H4 (cell line): Measurements from ENCODE around the gene APBA3. TPM values are rescaled to one million over a fixed set of nuclear protein-coding genes. Genes with fewer than 3 reads are reported as not detected.
A peak's percentile ranks its signal among the peaks of the same experiment; 100 is the strongest.

ENCODE experiments used
- DNase-seq: peaks from one replicate; pipeline ENCODE4 v3.0.0-alpha.2; 2015; ENCODE audit warnings: low spot score
- total RNA-seq: library from RNA; depleted of rRNA; stranded (reverse); fragments of >200 nt; shearing (Covaris generic); gene quantifications from 2 replicates; pipeline ENCODE4 v1.2.3, GENCODE V29; 2014

The APBA3 gene
- total RNA-seq, 1 experiment from 2014 or later: 11.4 TPM

DNA sequence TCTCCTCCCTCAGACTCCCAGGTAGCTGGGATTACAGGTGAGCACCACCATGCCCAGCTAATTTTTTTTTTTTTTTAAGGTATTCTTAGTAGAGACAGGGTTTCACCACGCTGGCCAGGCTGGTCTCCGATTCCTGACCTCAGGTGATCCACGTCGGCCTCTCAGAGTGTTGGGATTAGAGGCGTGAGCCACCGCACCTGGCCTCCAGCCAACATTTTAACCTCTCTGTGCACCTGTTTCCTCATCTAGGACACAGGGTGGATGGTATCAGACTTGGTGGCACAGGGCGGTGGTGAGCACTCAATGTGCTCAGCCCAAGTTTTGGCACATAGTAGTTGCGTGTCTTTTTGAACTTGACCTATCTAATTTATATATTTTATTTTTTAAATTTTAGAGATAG lies 12.5 kb downstream of the APBA3 start:
- DNase-seq: no peak

DNA sequence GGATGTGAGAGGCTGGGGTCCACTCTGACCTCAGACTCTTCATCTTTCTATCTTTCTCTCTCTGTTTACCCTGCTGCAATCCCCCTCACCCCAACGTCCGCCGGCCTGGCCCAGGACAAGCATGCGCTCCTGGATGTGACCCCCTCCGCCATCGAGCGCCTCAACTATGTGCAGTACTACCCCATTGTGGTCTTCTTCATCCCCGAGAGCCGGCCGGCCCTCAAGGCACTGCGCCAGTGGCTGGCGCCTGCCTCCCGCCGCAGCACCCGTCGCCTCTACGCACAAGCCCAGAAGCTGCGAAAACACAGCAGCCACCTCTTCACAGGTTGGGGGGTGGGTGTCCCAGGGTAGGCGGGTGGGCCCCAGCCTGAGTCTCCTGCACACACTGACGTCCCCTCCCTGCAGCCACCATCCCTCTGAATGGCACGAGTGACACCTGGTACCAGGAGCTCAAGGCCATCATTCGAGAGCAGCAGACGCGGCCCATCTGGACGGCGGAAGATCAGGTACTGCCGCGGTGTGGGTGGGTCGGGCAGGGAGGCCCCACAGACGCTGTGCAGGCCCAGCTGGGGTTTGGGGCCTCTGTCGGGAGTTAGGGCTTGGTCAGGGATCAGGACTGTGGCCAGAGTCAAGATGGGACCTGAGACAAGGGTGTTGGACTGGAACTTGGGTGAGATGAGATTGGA lies 15.0 kb downstream of the APBA3 start:
- DNase-seq: no peak

DNA sequence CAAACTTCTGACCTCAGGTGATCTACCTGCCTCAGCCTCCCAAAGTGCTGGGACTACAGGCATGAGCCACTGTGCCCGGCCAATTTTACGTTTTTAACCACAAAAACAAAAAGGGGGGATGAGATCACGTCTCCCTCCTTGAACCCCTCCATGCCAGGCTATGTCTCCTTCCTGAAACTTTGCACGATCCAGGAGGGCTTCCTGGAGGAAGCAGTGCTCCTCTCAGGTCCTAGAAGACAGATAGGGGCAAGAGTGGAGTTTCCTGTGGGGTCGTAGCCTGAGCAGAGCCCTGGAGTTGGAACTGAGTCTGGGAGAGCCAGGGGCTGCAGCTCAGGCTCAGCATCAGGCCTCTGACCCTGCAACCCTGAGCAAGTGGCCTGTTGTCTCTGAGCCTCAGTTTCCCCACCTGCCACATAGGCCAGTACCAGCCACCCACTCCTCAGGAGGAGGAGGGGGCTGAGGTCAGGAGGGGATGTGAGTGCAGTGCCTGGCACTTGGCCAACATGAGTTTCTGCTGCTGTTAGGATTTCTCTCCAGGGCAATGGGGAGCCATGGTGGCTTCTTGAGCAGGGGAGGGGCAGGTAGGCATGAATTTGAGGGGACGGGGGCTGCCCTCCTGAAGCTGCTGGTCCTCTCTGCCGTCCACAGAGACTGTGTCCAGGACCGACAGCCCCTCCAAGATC lies 16.0 kb downstream of the APBA3 start:
- no peak for DNase-seq

DNA sequence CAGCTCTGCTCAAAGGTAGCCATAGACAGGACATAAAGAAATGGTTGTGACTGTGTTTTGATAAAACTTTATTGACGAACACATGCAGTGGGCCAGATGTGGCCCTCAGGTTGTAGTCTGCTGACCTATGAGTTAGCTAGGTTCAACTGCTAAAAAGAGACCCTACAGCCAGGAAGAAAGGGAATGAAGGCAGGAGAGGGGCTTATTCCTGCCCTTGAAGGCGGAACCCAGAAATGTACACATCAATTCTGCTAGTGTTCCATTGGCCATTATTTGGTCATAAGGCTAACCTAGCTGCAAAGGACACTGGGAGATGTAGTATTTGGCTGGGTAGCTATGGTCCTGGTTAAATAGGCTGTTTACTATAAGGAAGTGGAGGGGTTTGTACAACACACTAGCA lies 18.0 kb downstream of the APBA3 start:
- DNase-seq: no peak

DNA sequence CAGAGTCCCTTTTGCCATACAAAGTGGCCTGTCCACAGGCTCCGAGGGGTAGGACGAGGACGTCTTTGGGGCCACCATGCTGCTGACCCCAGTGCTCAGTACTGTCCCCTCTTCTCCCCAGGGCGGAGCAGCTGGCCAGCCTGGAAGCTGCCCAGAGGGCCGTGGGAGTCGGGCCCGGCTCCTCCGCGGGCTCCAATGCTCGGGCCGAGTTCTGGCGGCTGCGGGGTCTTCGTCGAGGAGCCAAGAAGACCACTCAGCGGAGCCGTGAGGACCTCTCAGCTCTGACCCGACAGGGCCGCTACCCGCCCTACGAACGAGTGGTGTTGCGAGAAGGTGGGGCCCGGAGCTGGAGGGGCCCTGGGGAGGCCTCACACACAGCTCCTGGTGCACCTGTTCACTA lies 21.1 kb downstream of the APBA3 start:
- no peak for DNase-seq

DNA sequence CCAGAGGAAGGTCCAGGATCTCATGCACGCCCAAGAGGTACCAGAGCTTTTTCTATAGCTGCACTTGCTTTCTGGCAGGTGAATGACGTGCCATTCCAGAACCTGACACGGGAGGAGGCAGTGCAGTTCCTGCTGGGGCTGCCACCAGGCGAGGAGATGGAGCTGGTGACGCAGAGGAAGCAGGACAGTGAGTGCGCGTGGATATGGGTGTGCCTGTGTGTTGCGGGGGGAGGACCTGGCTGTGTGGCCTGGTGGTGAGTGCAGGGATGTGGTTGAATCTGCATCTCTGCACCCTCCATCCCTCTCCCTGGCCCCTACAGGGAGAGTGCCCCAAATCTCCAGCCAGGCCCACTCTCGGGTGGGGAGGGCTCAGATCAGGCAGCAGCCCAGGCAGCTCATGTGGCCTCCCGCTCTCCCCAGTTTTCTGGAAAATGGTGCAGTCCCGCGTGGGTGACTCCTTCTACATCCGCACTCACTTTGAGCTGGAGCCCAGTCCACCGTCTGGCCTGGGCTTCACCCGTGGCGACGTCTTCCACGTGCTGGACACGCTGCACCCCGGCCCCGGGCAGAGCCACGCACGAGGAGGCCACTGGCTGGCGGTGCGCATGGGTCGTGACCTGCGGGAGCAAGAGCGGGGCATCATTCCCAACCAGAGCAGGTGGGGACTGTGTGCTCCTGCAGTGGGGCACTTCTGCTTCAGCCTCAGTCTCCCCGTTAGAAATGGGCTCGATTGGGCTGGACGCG lies 22.8 kb downstream of the APBA3 start:
- no peak for DNase-seq

DNA sequence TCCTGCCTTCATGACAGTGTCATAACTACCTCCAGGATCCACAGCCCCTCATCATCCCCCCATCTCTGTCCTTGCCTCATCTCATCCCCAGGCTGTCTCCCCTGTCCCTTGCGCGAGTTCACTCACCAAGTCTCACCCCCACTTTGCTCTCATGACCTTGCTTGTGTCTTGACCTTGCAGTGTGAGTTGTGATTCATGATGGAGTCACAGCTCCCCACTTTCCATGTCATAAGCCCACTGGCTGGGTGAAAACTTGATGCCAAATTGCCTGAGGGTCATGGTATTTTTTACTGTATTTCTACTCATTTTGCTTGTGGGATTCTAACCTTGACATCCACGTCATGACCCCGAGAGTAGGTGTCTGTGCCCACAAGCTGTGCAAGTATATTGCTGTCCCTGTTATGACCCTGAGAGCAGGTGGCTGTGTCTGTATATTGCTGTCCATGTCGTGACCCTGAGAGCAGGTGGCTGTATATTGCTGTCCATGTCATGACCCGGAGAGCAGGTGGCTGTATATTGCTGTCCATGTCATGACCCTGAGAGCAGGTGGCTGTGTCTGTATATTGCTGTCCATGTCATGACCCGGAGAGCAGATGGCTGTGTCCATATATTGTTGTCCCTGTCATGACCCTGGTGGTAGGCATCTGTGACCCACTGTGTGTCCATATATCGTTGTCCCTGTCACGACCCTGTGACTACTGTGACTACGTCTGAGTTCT lies 23.8 kb downstream of the APBA3 start:
- no peak for DNase-seq

DNA sequence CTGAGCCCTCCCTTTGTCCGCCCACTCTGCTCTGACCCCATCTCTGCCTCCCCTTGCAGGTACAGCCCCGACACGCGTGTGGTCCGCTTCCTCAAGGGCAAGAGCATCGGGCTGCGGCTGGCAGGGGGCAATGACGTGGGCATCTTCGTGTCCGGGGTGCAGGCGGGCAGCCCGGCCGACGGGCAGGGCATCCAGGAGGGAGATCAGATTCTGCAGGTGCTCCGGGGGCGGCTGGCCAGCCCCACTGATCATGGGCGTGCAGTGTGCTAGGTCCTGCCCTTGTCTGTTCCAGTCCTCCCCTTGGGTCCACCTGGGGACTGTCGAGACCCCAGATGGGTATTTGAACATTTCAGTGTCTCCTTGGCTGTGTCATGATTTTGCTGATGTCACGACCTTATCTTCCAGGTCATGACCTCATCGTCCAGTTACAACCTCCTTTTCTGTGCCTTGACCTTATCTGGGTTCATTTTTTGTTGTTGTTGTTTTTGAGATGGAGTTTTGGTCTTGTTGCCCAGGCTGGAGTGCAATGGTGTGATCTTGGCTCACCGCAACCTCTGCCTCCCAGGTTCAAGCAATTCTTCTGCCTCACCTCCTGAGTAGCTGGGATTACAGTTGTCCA lies 25.3 kb downstream of the APBA3 start:
- no peak for DNase-seq

DNA sequence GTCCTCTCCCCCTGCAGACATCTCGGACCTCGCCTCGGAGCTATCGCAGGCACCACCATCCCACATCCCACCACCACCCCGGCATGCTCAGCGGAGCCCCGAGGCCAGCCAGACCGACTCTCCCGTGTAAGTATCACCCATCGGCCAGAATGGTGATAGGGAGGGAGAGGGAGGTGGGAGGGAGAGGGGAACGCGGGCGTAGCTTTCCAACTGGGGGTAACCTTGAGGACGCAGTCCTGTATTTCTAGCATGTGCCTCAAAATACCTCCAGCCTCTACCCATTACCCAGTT lies 27.2 kb downstream of the APBA3 start:
- no peak for DNase-seq

DNA sequence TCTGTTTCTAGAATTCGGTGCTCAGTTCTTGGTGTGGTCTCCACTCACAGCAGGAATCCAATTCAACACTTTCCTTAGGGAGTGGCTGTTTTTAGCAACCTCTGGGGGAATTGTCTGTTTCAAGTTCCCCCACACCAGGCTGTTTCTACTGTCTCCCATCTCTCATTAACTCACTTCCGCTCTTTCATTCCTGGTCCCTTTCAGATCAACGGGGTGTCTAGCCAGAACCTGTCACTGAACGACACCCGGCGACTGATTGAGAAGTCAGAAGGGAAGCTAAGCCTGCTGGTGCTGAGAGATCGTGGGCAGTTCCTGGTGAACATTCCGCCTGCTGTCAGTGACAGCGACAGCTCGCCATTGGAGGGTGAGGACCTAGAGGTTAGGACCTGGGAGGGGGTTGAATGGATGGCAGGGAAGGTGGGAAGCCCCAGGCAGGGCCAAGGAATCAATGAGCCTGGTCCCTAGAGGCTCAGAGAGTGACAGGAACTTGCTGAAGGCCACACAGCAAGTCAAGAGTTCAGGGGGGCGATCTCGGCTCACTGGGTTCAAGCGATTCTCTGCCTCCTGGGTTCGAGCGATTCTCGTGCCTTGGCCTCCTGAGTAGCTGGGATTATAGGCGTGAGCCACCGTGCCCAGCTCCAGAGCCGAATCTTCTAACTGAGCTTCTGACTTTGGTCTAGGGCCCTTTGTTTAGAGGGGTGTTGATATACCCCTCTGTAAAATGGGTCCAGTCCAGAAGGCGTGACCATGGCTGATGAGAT lies 27.8 kb downstream of the APBA3 start:
- no peak for DNase-seq

DNA sequence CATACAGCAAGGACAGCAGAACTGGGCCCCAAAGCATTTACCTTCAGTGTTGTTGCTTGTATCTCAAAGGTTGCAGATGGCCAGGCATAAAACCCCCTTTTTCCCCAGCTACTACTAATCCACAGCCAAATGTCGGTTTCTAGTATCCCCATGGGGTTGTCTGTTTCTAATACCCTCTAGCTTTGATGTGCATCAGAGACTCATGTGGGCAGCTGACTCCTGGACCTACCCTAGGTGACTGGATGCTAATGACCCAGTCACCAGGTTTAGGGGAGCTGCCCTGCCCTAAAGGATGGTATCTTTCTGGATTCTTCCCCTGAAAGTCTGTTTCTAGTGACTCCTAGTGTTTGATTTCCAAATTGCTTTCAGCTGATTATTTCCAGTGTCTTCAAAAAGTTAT lies 29.4 kb downstream of the APBA3 start:
- no peak for DNase-seq

DNA sequence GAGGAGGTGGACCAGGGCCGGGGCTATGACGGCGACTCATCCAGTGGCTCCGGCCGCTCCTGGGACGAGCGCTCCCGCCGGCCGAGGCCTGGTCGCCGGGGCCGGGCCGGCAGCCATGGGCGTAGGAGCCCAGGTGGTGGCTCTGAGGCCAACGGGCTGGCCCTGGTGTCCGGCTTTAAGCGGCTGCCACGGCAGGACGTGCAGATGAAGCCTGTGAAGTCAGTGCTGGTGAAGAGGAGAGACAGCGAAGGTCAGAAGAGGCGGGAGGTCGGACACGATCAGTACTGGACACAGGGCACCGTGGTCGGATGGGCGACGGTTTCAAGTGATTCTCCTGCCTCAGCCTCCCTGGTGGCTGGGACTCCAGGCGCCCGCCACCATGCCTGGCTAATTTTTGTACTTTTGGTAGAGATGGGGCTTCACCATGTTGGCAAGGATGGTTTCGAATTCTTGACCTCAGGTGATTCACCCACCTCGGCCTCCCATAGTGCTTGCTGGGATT lies 31.0 kb downstream of the APBA3 start:
- DNase-seq: no peak

DNA sequence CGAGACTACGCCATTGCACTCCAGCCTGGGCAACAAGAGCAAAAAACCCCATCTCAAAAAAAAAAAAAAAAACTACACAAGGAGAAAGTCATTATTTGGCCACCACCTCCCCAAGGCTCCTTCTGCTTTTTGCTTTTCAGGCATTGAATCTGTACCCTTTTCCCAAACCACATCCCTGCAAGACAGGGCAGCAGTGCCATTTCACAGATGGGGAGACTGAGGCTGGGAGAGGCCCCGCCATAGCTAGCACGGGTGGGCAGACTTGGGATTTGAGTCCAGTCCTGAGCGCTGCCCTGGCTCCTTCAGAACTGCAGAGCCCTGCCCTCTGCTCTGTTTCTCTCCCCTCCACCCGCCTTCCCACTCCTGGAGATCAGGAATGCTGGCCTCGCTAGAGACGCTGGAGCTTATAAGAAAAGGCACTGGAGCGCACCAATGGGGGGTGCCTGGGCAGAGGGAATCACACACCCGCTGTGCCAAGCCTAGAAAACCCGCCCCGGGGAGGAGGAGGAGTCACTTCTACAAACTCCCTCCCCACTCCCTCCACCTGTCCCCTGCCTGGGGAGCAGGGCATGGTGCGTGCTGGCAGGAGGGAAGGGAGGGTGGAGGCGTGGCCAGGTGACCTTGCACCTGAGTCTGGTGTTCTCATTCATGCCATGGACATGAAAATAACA lies 35.7 kb downstream of the APBA3 start:
- DNase-seq: no peak

DNA sequence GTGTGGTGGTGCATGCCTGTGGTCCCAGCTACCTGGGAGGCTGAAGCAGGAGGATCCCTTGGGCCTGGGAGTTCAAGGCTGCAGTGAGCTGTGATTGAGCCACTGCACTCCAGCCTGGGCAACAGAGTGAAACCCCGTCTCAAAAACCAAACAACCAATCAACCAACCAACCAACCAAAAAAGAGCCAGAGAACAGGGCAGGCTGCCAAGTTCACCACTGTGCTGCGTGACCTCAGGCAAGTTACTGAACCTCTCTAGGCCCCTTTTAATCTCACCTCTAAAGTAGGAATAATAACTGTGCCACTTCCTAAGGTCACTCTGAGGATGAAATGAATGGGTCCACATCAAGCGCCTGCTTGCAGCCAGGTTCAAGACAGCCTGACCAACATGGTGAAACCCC lies 36.4 kb downstream of the APBA3 start:
- DNase-seq: no peak

DNA sequence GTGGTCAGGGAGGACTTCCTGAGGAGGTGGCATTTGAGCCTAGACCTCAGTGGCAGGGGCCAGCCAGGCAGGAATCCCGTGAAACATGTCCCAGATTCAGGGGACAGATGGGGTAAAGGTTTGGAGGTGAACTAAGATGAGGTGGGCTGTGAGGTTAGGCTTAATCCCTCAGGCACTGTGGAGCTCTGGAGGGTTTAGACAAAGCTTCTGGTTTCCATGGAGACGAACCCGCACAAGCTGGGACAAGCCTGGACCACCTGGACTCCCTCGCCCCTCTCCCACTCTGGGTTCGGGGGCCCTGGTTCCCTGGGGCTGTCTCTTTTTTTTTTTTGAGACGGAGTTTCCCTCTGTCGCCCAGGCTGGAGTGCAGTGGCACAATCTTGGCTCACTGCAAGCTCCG lies 37.6 kb downstream of the APBA3 start:
- DNase-seq: no peak

DNA sequence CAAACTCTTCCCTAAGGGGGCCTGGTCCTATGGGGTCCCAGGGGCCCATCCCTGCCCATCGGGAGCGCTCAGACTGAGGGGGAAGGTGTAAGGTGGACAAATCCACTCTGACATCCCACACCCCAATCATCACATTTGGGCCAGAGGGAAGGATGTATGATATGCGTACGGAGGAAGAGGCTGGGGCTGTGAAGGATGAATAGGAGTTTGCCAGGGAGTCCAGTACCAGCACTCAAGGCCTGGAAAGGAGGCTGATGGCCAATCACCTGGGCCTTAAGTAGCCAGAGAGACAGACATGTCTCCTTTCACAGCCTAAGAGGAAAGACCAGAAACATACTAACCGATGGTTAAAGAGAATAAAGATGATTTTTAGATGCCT lies 38.4 kb downstream of the APBA3 start:
- no peak for DNase-seq

DNA sequence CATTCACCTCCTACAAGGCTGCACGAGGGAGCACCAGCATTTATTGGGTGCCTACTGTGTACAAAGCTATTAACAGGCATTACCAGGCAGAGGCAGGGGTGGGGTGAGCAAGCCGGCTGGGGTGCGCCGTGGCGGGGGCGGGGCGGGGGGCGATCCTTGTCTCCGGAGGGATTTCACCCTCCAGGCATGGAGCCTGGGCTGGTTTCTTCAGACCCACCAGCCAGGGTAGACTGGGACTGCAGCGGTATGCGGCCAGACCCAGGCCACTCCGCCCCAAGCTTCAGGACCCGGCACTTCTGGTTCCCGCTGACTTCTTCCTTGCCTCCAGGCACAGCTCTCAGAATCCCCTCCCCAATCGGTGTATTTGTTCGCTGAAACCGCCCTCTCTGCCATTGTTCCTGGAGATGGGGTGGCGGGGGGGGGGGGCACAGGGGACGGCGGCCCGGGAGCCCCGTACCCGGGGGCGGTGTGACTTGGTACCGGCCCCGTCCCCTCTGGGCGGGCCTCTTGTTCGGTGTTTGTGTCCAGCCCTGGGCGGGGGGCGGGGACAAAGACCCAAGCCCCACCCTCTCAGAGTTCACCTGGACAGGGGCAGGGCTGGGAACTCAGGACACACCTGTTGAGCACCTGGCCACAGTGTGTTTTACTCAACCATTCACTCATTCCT lies 38.9 kb downstream of the APBA3 start:
- DNase-seq: no peak

DNA sequence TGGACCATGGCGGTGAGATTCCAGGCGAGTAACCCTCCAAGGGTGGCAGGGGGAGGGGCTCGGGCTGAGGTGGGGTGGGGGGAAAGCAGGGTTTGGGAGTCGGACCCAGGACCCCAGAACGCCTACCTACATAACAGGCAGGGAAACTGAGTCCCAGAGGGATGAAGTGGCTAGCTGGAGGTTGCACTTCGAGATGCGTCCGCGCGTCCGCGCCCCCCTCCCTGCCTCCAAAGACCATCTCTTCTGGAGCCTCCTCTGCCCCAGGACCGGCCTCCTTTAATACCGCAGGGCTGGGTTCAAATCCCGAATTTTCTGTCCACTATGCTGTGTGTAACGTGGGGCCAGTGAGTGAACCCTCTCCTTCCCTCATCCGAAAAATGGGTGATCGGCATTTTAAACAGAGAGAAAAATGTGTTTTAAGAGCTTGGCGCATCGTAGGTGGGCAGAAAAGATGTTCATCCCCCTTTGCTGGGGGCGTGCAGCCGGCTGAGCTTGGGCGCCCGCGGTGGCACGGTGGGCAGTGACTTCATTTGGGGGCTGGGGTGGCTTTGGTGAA lies 39.5 kb downstream of the APBA3 start:
- no peak for DNase-seq

DNA sequence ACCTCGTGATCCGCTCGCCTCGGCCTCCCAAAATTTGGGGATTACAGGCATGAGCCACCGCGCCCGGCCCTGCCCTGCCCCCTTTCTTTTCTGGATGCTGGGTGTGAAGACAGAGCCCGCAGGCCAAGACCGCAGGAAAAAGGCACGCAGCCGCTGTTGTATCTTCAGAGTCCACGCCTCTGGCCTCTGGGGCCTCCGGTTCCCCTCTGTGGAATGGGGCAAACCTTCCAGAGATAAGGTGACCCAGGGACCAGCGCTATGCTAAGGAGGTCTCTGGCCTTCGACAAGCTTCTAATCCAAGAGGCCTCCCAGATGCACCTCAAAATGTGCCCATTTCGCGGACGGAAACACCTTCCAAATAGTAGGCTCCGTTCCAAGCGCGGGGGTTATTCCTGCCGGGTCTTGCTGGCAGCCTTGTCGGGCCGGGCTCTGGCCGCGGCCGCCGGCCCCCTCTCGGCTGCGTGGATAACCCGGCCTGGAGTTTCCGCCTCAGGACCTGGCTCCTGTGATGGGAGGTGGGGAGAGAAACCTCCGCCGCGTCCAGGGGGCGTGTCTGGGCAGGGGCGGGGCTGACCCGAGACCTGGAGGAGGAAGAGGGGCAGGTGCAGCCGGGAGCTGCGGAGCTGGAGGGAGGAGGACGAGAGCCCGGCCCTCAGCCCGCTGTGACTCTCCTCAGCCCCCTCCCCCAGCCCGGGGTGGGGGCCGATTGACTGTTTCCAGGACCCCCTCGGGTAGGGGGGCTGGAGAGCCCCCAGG lies 40.2 kb downstream of the APBA3 start:
- peak; percentile 78 for DNase-seq
